NB4 (cell line): ENCODE measurements around the gene PRRX2.

ENCODE experiments used
- DNase-seq: peaks from one replicate; pipeline ENCODE4 v3.0.0; 2010; ENCODE audit warnings: low read depth
- H3K4me3 ChIP-seq: one replicate; pipeline ENCODE4 v1.5.1; 2011; ENCODE audit warnings: mild to moderate bottlenecking, low read depth, low read length, moderate library complexity
- MAX ChIP-seq: IDR thresholded peaks from 2 replicates; pipeline ENCODE4 v1.6.1; 2011; ENCODE audit warnings: low read depth, low read length
- MYC ChIP-seq: IDR thresholded peaks from 2 replicates; pipeline ENCODE4 v1.6.1; 2011; ENCODE audit warnings: low read depth, low read length
- POLR2A ChIP-seq: IDR thresholded peaks from 2 replicates; pipeline ENCODE4 v1.6.1; 2011; ENCODE audit warnings: mild to moderate bottlenecking; ENCODE audit not compliant: insufficient read length; ENCODE audit errors: extremely low read depth
- TF ChIP-seq, protein P1 (sequence below): IDR thresholded peaks from one replicate; pipeline ENCODE4 v1.5.1; 2012; ENCODE audit warnings: low read depth, low read length

The PRRX2 gene

GRCh38 chr9:129749575-129749974, 84.1 kb downstream of the PRRX2 start:
- TF ChIP-seq POLR2A (no peak), MAX (no peak), MYC (no peak)
- TF ChIP-seq, protein P1, sequence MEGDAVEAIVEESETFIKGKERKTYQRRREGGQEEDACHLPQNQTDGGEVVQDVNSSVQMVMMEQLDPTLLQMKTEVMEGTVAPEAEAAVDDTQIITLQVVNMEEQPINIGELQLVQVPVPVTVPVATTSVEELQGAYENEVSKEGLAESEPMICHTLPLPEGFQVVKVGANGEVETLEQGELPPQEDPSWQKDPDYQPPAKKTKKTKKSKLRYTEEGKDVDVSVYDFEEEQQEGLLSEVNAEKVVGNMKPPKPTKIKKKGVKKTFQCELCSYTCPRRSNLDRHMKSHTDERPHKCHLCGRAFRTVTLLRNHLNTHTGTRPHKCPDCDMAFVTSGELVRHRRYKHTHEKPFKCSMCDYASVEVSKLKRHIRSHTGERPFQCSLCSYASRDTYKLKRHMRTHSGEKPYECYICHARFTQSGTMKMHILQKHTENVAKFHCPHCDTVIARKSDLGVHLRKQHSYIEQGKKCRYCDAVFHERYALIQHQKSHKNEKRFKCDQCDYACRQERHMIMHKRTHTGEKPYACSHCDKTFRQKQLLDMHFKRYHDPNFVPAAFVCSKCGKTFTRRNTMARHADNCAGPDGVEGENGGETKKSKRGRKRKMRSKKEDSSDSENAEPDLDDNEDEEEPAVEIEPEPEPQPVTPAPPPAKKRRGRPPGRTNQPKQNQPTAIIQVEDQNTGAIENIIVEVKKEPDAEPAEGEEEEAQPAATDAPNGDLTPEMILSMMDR: no peak
- no peak for DNase-seq
- H3K4me3 ChIP-seq: no peak overlapping the region

DNA sequence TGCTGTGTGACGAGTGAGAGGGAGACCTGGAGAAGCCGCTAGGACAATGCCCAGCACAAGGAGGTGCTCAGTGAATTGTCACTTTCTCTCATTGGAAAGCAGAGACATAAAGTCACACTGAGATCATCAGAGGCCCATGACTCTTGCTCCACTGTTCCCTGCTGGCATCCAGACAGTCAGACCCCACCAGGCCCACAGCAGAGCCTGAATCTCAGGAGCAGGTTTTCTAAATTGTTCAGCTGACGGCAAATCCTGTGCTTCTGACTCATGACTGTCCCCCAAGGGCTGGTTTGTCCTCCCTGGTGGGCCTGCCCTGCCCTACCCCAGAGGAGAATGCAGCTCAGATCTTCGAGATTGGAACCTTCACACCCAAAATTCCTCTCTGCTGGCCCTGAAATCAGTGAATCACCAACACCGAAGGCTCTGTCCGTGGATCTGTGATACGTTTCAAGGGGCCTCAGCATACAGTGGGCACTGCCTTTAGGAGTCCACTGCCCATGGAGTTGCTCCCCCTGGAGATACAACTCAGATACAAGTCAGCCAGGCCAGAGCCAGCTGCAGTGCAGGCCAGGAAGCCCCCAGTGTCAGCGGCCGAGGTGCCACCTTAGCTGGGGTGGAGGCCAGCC, 84.7 kb downstream of the PRRX2 start:
- no peak for TF ChIP-seq MAX
- TF ChIP-seq, protein P1: no peak
- no peak for TF ChIP-seq POLR2A
- no peak for TF ChIP-seq MYC
- DNase-seq: no peak
- no peak overlapping the region for H3K4me3 ChIP-seq

- no peak overlapping the region for H3K4me3 ChIP-seq
- no peak for DNase-seq
- TF ChIP-seq, protein P1: no peak
- TF ChIP-seq MAX: no peak
- no peak for TF ChIP-seq POLR2A
- TF ChIP-seq MYC: no peak
These were observed 86.7 kb downstream of the PRRX2 start for GRCh38 chr9:129751841-129752801.

- DNase-seq: peak; percentile 54
- no peak for TF ChIP-seq MYC
- TF ChIP-seq MAX: no peak
- TF ChIP-seq, protein P1: no peak
- TF ChIP-seq POLR2A: no peak
- no peak within 1 kb of the TSS for H3K4me3 ChIP-seq
These were observed 87.7 kb downstream of the PRRX2 start, which contains the start of gene PTGES for GRCh38 chr9:129752900-129753729. Gene PTGES, minus strand, starts transcription at chr9:129753042. Its CDS starts 30 bp downstream, at chr9:129753012.

DNA sequence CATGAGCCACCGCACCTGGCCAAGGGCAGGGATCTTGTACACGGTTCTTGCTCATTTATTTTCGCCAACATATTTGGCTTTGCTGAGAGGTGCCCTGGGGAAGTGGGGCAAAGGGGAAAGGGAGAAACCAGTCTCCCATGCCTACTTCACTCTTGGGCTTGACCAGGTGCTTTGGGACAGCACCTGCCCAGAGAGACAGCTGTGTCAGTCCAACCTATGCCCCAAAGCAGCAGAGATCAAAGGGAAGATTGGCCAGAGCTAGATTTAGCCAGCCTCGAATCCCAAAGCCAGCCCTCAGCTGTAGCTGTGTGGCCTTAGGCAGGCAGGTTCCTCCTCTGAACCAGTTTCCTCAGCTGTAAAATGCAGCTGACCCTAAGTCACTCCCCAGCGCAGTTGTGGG, 89.7 kb downstream of the PRRX2 start:
- TF ChIP-seq MAX: no peak
- no peak for TF ChIP-seq MYC
- TF ChIP-seq, protein P1: no peak
- no peak for TF ChIP-seq POLR2A
- no peak for DNase-seq

More for the DNA sequence above, 89.7 kb downstream of the PRRX2 start:
- no peak overlapping the region for H3K4me3 ChIP-seq
